WTC11 (cell line): ENCODE results near the gene TMEM256.

Source experiments
- CREB1 ChIP-seq: sonication (generic); formaldehyde crosslinking; IDR thresholded peaks from 2 replicates; pipeline ENCODE4 v1.8.0; 2023; ENCODE audit warnings: mild to moderate bottlenecking, missing genetic modification reagents
- MXD4 ChIP-seq: fragments of 250-450 bp; sonication (Bioruptor Pico); IDR thresholded peaks from 2 replicates; pipeline ENCODE4 v1.8.0; 2021; ENCODE audit warnings: mild to moderate bottlenecking, moderate library complexity, borderline replicate concordance
- SMAD4 ChIP-seq: sonication (generic); formaldehyde crosslinking; IDR thresholded peaks from 2 replicates; pipeline ENCODE4 v1.8.0; 2022; ENCODE audit warnings: mild to moderate bottlenecking, missing genetic modification reagents
- SP1 ChIP-seq: sonication (generic); formaldehyde crosslinking; conservative IDR thresholded peaks from 2 replicates; pipeline ENCODE4 v1.8.1; 2022; ENCODE audit warnings: missing genetic modification reagents
- TCF7 ChIP-seq: sonication (generic); formaldehyde crosslinking; IDR thresholded peaks from 2 replicates; pipeline ENCODE4 v1.8.0; 2022; ENCODE audit warnings: mild to moderate bottlenecking, low read depth, missing genetic modification reagents, moderate library complexity
- ZNF121 ChIP-seq: sonication (generic); formaldehyde crosslinking; IDR thresholded peaks from 2 replicates; pipeline ENCODE4 v1.8.0; 2023; ENCODE audit warnings: missing genetic modification reagents
- TF ChIP-seq, protein P1 (sequence below): sonication (generic); formaldehyde crosslinking; IDR thresholded peaks from 2 replicates; pipeline ENCODE4 v1.8.0; 2022; ENCODE audit warnings: mild to moderate bottlenecking, missing genetic modification reagents
- TF ChIP-seq, protein P2 (sequence below): fragments of 200-600 bp; IDR thresholded peaks from 2 replicates; pipeline ENCODE4 v1.8.0; 2022; ENCODE audit warnings: antibody characterized with exemption
- TF ChIP-seq, protein P3 (sequence below): sonication (generic); formaldehyde crosslinking; IDR thresholded peaks from 2 replicates; pipeline ENCODE4 v1.8.1; 2023; ENCODE audit warnings: mild to moderate bottlenecking, missing genetic modification reagents, moderate library complexity
- TF ChIP-seq, protein P4 (sequence below): sonication (generic); formaldehyde crosslinking; IDR thresholded peaks from 2 replicates; pipeline ENCODE4 v1.8.0; 2022; ENCODE audit warnings: mild to moderate bottlenecking, missing genetic modification reagents
- TF ChIP-seq, protein P5 (sequence below): sonication (generic); formaldehyde crosslinking; IDR thresholded peaks from 2 replicates; pipeline ENCODE4 v1.8.1; 2022; ENCODE audit warnings: mild to moderate bottlenecking, missing genetic modification reagents, moderate library complexity, borderline replicate concordance
- TF ChIP-seq, protein P6 (sequence below): sonication (generic); formaldehyde crosslinking; IDR thresholded peaks from 2 replicates; pipeline ENCODE4 v1.8.1; 2023; ENCODE audit warnings: mild to moderate bottlenecking, missing genetic modification reagents, moderate library complexity
- TF ChIP-seq, protein P7 (sequence below): sonication (generic); formaldehyde crosslinking; IDR thresholded peaks from 2 replicates; pipeline ENCODE4 v1.8.1; 2022; ENCODE audit warnings: low read depth, missing genetic modification reagents, borderline replicate concordance
- TF ChIP-seq, protein P8 (sequence below): sonication (generic); formaldehyde crosslinking; IDR thresholded peaks from 2 replicates; pipeline ENCODE4 v1.8.0; 2022; ENCODE audit warnings: missing genetic modification reagents

DNA sequence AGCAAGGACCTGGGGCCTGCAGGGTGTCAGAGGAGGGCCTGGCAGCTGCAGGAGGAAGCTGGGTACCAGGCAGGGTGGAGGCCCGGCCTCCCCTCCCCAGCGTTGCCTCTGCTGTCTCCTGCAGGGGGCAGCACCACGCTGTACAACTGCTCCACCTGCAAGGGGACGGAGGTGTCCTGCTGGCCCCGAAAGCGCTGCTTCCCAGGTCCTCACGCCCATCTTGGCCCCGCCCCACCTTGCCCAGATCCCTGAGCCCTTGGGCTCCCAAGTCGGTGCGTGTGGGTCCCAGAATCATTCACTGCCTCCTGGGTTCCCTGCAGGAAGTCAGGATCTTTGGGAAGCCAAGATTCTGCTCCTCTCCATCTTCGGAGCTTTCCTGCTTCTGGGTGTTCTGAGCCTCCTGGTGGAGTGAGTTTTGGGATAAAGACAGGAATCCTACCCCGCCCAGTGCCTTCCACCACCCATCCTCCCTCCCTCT lies 47.8 kb downstream of the TMEM256 start:
- TF ChIP-seq, protein P1, sequence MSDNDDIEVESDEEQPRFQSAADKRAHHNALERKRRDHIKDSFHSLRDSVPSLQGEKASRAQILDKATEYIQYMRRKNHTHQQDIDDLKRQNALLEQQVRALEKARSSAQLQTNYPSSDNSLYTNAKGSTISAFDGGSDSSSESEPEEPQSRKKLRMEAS: peak; percentile 60; the same call in 1 of the 2 replicates
- TF ChIP-seq, protein P2, sequence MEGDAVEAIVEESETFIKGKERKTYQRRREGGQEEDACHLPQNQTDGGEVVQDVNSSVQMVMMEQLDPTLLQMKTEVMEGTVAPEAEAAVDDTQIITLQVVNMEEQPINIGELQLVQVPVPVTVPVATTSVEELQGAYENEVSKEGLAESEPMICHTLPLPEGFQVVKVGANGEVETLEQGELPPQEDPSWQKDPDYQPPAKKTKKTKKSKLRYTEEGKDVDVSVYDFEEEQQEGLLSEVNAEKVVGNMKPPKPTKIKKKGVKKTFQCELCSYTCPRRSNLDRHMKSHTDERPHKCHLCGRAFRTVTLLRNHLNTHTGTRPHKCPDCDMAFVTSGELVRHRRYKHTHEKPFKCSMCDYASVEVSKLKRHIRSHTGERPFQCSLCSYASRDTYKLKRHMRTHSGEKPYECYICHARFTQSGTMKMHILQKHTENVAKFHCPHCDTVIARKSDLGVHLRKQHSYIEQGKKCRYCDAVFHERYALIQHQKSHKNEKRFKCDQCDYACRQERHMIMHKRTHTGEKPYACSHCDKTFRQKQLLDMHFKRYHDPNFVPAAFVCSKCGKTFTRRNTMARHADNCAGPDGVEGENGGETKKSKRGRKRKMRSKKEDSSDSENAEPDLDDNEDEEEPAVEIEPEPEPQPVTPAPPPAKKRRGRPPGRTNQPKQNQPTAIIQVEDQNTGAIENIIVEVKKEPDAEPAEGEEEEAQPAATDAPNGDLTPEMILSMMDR: peak; percentile 94
- TF ChIP-seq CREB1 (no peak), ZNF121 (CRISPR knock-in tag) (0 out of 2 replicates have a peak, but pooled peaks have one; percentile 40), SMAD4 (CRISPR knock-in tag) (no peak), SP1 (CRISPR knock-in tag) (peak; percentile 81), MXD4 (CRISPR knock-in tag) (no peak), TCF7 (no peak)
- TF ChIP-seq, protein P3, sequence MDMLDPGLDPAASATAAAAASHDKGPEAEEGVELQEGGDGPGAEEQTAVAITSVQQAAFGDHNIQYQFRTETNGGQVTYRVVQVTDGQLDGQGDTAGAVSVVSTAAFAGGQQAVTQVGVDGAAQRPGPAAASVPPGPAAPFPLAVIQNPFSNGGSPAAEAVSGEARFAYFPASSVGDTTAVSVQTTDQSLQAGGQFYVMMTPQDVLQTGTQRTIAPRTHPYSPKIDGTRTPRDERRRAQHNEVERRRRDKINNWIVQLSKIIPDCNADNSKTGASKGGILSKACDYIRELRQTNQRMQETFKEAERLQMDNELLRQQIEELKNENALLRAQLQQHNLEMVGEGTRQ: 0 out of 2 replicates have a peak, but pooled peaks have one; percentile 19
- TF ChIP-seq, protein P4, sequence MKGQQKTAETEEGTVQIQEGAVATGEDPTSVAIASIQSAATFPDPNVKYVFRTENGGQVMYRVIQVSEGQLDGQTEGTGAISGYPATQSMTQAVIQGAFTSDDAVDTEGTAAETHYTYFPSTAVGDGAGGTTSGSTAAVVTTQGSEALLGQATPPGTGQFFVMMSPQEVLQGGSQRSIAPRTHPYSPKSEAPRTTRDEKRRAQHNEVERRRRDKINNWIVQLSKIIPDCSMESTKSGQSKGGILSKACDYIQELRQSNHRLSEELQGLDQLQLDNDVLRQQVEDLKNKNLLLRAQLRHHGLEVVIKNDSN (CRISPR knock-in tag): no peak
- TF ChIP-seq, protein P5, sequence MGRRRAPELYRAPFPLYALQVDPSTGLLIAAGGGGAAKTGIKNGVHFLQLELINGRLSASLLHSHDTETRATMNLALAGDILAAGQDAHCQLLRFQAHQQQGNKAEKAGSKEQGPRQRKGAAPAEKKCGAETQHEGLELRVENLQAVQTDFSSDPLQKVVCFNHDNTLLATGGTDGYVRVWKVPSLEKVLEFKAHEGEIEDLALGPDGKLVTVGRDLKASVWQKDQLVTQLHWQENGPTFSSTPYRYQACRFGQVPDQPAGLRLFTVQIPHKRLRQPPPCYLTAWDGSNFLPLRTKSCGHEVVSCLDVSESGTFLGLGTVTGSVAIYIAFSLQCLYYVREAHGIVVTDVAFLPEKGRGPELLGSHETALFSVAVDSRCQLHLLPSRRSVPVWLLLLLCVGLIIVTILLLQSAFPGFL (CRISPR knock-in tag): no peak
- TF ChIP-seq, protein P6, sequence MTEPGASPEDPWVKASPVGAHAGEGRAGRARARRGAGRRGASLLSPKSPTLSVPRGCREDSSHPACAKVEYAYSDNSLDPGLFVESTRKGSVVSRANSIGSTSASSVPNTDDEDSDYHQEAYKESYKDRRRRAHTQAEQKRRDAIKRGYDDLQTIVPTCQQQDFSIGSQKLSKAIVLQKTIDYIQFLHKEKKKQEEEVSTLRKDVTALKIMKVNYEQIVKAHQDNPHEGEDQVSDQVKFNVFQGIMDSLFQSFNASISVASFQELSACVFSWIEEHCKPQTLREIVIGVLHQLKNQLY: no peak
- TF ChIP-seq, protein P7, sequence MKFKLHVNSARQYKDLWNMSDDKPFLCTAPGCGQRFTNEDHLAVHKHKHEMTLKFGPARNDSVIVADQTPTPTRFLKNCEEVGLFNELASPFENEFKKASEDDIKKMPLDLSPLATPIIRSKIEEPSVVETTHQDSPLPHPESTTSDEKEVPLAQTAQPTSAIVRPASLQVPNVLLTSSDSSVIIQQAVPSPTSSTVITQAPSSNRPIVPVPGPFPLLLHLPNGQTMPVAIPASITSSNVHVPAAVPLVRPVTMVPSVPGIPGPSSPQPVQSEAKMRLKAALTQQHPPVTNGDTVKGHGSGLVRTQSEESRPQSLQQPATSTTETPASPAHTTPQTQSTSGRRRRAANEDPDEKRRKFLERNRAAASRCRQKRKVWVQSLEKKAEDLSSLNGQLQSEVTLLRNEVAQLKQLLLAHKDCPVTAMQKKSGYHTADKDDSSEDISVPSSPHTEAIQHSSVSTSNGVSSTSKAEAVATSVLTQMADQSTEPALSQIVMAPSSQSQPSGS (CRISPR knock-in tag): no peak
- TF ChIP-seq, protein P8, sequence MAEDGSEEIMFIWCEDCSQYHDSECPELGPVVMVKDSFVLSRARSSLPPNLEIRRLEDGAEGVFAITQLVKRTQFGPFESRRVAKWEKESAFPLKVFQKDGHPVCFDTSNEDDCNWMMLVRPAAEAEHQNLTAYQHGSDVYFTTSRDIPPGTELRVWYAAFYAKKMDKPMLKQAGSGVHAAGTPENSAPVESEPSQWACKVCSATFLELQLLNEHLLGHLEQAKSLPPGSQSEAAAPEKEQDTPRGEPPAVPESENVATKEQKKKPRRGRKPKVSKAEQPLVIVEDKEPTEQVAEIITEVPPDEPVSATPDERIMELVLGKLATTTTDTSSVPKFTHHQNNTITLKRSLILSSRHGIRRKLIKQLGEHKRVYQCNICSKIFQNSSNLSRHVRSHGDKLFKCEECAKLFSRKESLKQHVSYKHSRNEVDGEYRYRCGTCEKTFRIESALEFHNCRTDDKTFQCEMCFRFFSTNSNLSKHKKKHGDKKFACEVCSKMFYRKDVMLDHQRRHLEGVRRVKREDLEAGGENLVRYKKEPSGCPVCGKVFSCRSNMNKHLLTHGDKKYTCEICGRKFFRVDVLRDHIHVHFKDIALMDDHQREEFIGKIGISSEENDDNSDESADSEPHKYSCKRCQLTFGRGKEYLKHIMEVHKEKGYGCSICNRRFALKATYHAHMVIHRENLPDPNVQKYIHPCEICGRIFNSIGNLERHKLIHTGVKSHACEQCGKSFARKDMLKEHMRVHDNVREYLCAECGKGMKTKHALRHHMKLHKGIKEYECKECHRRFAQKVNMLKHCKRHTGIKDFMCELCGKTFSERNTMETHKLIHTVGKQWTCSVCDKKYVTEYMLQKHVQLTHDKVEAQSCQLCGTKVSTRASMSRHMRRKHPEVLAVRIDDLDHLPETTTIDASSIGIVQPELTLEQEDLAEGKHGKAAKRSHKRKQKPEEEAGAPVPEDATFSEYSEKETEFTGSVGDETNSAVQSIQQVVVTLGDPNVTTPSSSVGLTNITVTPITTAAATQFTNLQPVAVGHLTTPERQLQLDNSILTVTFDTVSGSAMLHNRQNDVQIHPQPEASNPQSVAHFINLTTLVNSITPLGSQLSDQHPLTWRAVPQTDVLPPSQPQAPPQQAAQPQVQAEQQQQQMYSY (CRISPR knock-in tag): no peak
